NCI-H345 (cell line): ENCODE data around the gene HIC1.
A peak's percentile ranks its signal among the peaks of the same experiment; 100 is the strongest.

Experiments used
- DNase-seq: peaks from one replicate; lab custom pipeline; 2025; lab: John Stamatoyannopoulos, UW

HIC1 gene

GRCh38 chr17:2025220-2025621, 29.7 kb upstream of the HIC1 start, which contains the start of gene RTN4RL1:
Gene RTN4RL1, minus strand, starts transcription at chr17:2025334. Its CDS starts 469 bp downstream, at chr17:2024865.
- DNase-seq = peak; percentile 54

- peak; percentile 30 for DNase-seq
Measured at GRCh38 chr17:2025622-2026309, 29.1 kb upstream of the HIC1 start.

GRCh38 chr17:2027528-2028233, 27.2 kb upstream of the HIC1 start:
- DNase-seq = no peak

GRCh38 chr17:2028234-2028614, 26.7 kb upstream of the HIC1 start:
- no peak for DNase-seq

- no peak for DNase-seq
Measured at GRCh38 chr17:2028737-2029136, 26.2 kb upstream of the HIC1 start.

- DNase-seq = peak; percentile 74
Measured at GRCh38 chr17:2029911-2030778, 24.8 kb upstream of the HIC1 start, which contains the start of gene DPH1. Gene DPH1, plus strand, starts transcription at chr17:2030153. Its CDS starts 17 bp downstream, at chr17:2030170.

GRCh38 chr17:2030779-2031163, 24.1 kb upstream of the HIC1 start:
- no peak for DNase-seq

GRCh38 chr17:2033153-2033552, 21.8 kb upstream of the HIC1 start:
- no peak for DNase-seq

GRCh38 chr17:2034157-2034556, 20.7 kb upstream of the HIC1 start:
- no peak for DNase-seq

GRCh38 chr17:2034806-2035540, 19.9 kb upstream of the HIC1 start:
- no peak for DNase-seq

- no peak for DNase-seq
Measured at GRCh38 chr17:2035541-2036488, 19.1 kb upstream of the HIC1 start.

GRCh38 chr17:2037155-2037554, 17.7 kb upstream of the HIC1 start:
- DNase-seq = no peak

GRCh38 chr17:2040219-2040827, 14.6 kb upstream of the HIC1 start:
- DNase-seq = no peak

GRCh38 chr17:2040942-2041560, 13.9 kb upstream of the HIC1 start:
- no peak for DNase-seq

GRCh38 chr17:2041561-2042389, 13.1 kb upstream of the HIC1 start, which contains the start of gene OVCA2:
Gene OVCA2, plus strand, starts transcription at chr17:2042022. Its CDS starts 26 bp downstream, at chr17:2042048.
- DNase-seq = peak; percentile 93

GRCh38 chr17:2042390-2042847, 12.5 kb upstream of the HIC1 start:
- peak; percentile 16 for DNase-seq

- DNase-seq = no peak
Measured at GRCh38 chr17:2042933-2043332, 12.0 kb upstream of the HIC1 start.

GRCh38 chr17:2043785-2044184, 11.1 kb upstream of the HIC1 start:
- no peak for DNase-seq
